ENCODE measurements around the gene SH3PXD2B.
"Not testable (repeated sequence)": the region's sequence is repeated elsewhere in the genome, so short reads cannot be mapped to it uniquely, and the experiment has no call there.

The SH3PXD2B gene

DNA sequence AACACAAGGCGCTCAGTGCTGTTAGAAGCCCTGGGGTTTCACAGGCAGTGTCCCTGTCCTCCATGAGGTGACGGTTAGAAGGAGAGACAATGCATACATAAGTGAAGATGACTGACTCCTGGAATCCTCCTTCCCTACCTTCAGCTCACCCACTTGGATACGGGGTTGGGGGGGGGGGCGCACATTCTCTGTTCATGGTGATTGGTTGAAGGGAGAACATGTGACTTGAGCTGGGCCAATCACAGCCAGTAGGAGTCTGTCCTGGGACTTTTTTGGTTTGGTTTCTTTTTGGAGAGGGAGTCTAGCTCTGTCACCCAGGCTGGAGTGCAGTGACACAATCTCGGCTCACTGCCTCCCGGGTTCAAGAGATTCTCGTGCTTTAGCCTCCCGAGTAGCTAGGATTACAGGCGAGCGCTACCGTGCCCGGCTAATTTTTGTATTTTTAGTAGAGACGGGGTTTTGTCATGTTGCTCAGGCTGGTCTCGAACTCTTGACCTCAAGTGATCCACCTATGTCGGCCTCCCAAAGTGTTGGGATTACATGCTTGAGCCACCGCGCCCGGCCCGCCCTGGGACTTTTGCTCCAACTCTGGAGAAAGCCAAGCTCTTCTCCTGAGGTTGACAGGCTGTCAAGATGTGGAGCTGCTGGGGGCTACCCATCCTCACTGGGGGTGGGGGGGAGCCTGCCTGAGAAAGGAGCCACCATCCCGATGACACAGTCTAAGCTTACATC is 30.8 kb downstream of the SH3PXD2B start:
- DNase-seq (ENCODE audit: low read depth): no peak
- H3K4me3 ChIP-seq (ENCODE audit: low read depth, low read length): no peak overlapping the region

DNA sequence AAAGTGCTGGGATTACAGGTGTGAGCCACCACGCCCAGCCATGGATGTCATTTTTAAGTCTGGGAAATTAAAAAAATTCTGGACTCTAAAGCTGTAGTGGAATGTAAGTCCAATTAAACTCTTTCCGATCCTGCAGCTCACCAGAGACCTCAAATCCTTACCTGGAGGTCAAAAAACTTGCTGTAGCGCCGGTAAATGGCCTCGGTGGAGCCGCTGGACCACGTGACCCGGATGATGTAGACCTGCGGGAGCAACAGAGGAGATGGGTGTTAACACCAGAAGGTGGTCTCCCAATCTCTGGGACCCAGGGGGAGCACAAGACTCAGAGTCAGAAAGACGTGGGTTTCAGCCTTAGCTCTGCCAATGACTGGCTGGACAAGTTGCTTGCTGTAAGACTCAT is 32.1 kb downstream of the SH3PXD2B start:
- DNase-seq (ENCODE audit: low read depth): no peak
- H3K4me3 ChIP-seq (ENCODE audit: low read depth, low read length): no peak overlapping the region

DNA sequence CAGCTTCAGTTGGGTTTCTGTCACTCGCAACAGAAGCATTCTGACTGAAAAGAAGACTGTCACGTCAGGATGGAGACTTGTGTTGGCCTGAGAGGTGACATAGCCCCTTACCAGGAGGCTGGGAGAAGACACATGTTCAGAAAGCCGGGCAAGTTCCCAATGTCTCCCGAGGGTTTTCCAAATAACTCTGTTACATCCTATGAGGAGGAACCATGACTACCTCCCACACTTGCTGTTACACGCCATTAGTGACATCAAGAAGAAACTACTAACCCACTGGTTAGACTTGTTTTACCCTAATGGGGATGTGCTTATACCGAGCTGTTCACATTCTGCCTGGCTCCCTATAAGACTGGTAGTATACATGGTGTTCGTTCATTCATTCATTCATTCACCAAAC is 33.3 kb downstream of the SH3PXD2B start:
- no peak overlapping the region for H3K4me3 ChIP-seq (ENCODE audit: low read depth, low read length)
- DNase-seq (ENCODE audit: low read depth): no peak

DNA sequence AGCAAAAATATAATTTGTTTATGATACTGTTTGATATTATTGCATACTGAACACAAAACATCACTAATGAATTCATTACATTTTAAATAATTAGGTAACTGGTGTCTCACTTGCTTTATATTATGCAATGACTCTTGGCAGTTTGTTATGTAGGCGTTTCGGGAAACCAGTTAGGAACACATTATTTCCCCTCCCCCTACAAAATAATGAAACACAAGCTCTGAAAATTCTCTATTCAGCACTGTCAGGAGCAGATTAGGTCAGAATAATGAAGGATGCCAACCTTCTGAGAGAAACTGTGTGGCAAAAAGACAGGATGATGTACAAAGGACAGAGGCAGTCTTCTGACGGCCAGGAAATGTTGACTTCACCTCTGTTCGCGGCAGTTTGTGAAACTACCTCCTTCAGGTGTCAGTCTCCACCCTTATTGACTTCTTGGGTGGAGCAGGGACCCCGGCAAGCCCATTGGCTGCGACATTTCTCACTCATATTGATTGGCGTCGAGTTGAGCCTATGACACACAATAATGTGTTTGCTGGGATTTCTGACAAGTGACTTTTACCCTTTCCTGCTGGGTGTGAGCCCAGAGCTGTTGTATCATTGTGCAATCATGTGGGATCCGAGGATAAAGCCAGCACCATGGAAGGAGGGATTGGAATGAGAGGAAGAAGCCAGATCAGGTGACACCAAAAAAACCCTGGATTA is 33.9 kb downstream of the SH3PXD2B start:
- no peak overlapping the region for H3K4me3 ChIP-seq (ENCODE audit: low read depth, low read length)
- peak; percentile 91 for DNase-seq (ENCODE audit: low read depth)

- no peak for DNase-seq (ENCODE audit: low read depth)
- H3K4me3 ChIP-seq (ENCODE audit: low read depth, low read length): no peak overlapping the region
Observed at GRCh38 chr5:172418862-172419814, 35.2 kb downstream of the SH3PXD2B start.

- DNase-seq (ENCODE audit: low read depth): peak; percentile 97
- H3K4me3 ChIP-seq (ENCODE audit: low read depth, low read length): no peak overlapping the region
Observed at GRCh38 chr5:172417983-172418630, 36.2 kb downstream of the SH3PXD2B start.

GRCh38 chr5:172417130-172417841 is 37.0 kb downstream of the SH3PXD2B start:
- no peak for DNase-seq (ENCODE audit: low read depth)
- H3K4me3 ChIP-seq (ENCODE audit: low read depth, low read length): no peak overlapping the region

- H3K4me3 ChIP-seq (ENCODE audit: low read depth, low read length): no peak overlapping the region
- no peak for DNase-seq (ENCODE audit: low read depth)
Observed at GRCh38 chr5:172415362-172416275, 38.7 kb downstream of the SH3PXD2B start.

- DNase-seq (ENCODE audit: low read depth): no peak
- H3K4me3 ChIP-seq (ENCODE audit: low read depth, low read length): no peak overlapping the region
Observed at GRCh38 chr5:172414531-172415361, 39.6 kb downstream of the SH3PXD2B start.

DNA sequence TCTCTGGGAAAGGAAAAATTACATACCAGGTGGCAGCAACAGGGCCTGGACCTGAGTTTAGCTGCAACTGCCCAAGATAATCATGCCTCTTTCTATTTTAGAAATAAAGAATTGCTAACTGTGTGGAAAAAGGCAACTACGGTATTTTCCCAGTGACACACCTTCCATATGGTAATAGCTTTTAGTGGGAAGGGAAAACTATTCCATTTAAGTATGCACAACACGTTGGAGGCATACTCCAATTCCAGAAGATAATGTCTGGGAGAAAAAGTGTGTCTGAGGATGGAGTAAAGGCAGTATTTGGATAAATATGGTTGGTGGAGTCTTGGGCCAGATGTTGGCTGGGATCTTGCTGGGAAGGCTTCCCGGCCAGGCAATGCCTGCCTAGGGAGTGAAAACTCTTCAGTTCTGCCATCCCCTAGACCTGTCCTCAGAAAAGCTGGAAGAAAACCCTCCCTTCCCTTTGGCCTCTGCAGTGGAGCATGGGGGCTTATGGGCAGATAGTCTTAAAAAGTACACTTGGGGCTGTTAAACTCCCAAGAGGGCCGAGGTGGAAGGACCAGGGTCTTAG is 40.6 kb downstream of the SH3PXD2B start:
- no peak for DNase-seq (ENCODE audit: low read depth)

DNA sequence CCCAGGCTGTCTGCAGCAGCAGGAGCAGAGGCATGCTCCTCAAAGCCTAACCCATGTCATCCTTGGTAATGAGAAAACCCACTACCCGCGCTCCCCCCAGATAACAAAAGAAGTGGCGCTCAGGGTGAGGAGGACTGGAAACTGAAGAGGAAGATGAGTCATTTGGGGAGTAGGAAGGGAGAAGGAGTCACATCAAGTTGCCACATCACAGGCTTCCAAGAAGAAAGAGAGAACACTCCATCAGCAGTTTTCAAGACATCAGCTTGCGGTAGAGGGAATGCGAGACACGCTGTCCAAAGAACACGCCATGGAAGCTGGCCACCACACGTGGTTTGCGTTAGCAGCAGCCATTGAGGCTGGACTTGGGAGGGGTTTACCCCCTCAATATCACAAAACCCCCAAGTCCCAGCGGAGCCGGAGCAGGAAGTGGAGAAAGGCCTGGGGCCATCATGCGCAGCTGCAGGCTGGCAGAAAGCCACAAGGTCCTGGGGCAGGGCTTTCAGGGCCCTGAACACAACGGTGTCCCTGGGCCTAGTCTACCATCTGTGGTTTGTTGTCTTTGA is 41.5 kb downstream of the SH3PXD2B start:
- peak; percentile 98 for DNase-seq (ENCODE audit: low read depth)
- no peak overlapping the region for H3K4me3 ChIP-seq (ENCODE audit: low read depth, low read length)

More for the DNA sequence above, 40.6 kb downstream of the SH3PXD2B start:
- no peak overlapping the region for H3K4me3 ChIP-seq (ENCODE audit: low read depth, low read length)

DNA sequence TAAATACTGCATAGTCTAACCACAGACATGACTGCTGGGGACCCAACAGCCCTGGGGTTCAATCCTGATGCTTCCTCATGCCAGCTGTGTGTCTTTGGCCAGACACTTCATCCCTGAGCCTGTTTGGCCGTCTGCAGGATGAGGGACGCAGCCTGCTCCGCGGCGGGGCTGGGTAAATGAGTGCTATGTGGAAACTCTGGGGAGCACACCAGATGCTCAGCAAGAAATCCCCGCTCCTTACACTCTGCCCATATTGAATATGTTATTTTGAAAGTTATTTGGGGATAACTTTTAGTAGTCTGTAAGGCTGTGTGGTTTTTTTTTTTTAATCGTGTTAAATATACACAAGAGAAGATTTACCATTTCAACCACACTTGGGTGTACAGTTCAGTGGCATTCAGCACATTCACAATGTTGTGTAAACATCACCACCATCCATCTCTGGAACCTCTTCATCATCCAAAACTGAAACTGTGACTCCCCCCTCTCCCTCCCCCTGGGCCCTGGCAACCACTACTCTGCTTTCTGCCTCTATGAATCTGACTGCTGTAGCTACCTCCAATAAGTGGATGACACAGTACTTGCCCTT is 42.7 kb downstream of the SH3PXD2B start:
- no peak overlapping the region for H3K4me3 ChIP-seq (ENCODE audit: low read depth, low read length)
- no peak for DNase-seq (ENCODE audit: low read depth)

GRCh38 chr5:172410662-172411483 is 43.5 kb downstream of the SH3PXD2B start:
- peak; percentile 39 for DNase-seq (ENCODE audit: low read depth)
- H3K4me3 ChIP-seq (ENCODE audit: low read depth, low read length): no peak overlapping the region

DNA sequence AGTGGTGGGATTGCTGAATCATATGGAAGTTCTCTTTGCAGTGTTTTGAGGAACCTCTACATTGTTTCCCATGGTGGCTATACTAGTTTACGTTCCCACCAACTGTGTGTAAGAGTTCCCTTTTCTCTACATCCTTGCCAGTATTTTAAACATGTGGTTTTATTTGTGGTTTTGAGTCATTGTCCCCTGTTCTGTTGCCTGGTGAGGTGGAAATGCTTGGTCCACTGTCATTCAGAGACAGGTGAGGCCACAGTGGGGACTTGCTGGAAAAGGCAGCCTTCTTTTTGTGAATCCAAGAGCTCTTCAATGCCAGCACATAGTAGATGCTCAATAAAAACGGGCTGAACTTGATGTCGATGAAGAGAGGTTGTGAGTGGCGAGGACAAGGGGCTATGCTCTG is 44.2 kb downstream of the SH3PXD2B start:
- no peak overlapping the region for H3K4me3 ChIP-seq (ENCODE audit: low read depth, low read length)
- DNase-seq (ENCODE audit: low read depth): peak; percentile 51

GRCh38 chr5:172409477-172409876 is 44.8 kb downstream of the SH3PXD2B start:
- DNase-seq (ENCODE audit: low read depth); H3K4me3 ChIP-seq (ENCODE audit: low read depth, low read length): not testable (repeated sequence)
